ENCODE measurements around the gene OST4.

Gene OST4

DNA sequence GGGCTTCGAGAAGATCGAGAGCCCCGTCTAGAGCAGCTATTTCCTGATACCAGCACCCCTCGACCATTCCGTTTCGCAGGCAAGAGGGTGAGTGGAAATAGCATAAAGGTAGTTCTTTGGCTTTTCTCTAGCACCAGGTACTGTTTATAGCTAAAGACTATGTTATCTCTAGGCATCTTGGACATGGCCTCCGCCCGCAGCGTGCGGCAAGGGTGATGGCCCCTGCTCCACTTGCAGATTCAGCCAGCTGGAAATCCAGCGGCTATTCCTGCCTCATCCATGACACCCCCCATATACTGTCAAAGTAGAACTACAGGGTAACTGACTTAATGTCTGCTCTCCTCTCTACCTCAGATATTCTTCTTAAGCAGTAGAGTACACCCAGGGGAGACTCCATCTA, 16.7 kb downstream of the OST4 start:
- no peak for DNase-seq (ENCODE audit: low read depth)
- TF ChIP-seq, protein P1, sequence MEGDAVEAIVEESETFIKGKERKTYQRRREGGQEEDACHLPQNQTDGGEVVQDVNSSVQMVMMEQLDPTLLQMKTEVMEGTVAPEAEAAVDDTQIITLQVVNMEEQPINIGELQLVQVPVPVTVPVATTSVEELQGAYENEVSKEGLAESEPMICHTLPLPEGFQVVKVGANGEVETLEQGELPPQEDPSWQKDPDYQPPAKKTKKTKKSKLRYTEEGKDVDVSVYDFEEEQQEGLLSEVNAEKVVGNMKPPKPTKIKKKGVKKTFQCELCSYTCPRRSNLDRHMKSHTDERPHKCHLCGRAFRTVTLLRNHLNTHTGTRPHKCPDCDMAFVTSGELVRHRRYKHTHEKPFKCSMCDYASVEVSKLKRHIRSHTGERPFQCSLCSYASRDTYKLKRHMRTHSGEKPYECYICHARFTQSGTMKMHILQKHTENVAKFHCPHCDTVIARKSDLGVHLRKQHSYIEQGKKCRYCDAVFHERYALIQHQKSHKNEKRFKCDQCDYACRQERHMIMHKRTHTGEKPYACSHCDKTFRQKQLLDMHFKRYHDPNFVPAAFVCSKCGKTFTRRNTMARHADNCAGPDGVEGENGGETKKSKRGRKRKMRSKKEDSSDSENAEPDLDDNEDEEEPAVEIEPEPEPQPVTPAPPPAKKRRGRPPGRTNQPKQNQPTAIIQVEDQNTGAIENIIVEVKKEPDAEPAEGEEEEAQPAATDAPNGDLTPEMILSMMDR (conservative IDR thresholded peaks at IDR 0.05; ENCODE audit: low read length), result no peak

DNA sequence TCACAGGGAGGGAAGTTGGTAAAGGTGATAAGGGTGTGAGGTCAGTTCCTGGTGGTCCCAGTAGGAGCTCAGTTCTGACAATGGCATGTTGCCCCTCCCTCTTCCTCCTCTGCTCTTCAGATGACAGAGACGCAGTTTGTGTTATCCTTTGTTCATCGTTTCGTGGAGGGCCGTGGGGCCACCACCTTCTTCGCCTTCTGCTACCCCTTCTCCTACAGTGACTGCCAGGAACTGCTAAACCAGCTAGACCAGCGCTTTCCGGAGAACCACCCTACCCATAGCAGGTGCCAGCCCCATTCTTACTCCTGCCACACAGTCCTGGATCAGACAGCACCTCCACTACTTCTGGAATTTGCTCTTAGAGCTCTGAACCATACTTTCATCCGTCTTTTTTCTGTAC, 17.7 kb downstream of the OST4 start:
- DNase-seq (ENCODE audit: low read depth), result no peak
- TF ChIP-seq, protein P1 (conservative IDR thresholded peaks at IDR 0.05; ENCODE audit: low read length), result no peak
- H3K4me3 ChIP-seq (ENCODE audit: low read length), result no peak overlapping the region

More for the DNA sequence above, 16.7 kb downstream of the OST4 start:
- no peak overlapping the region for H3K4me3 ChIP-seq (ENCODE audit: low read length)

DNA sequence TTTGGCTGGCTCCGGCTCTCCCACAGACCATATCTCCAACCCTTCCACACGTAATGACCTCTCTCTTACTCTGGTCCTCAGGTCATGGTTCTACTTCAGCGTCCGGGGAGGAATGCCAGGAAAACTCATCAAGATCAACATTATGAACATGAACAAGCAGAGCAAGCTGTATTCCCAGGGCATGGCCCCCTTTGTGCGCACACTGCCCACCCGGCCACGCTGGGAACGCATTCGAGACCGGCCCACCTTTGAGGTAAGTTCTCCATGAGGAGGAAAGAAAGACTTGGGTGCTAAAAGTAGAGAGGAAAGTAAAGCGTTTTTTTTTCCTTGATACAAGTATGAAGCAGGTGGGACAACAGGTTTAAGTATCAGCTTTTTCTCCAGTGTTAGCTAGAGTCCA, 18.1 kb downstream of the OST4 start:
- DNase-seq (ENCODE audit: low read depth), result no peak
- TF ChIP-seq, protein P1 (conservative IDR thresholded peaks at IDR 0.05; ENCODE audit: low read length), result no peak
- H3K4me3 ChIP-seq (ENCODE audit: low read length), result no peak overlapping the region

DNA sequence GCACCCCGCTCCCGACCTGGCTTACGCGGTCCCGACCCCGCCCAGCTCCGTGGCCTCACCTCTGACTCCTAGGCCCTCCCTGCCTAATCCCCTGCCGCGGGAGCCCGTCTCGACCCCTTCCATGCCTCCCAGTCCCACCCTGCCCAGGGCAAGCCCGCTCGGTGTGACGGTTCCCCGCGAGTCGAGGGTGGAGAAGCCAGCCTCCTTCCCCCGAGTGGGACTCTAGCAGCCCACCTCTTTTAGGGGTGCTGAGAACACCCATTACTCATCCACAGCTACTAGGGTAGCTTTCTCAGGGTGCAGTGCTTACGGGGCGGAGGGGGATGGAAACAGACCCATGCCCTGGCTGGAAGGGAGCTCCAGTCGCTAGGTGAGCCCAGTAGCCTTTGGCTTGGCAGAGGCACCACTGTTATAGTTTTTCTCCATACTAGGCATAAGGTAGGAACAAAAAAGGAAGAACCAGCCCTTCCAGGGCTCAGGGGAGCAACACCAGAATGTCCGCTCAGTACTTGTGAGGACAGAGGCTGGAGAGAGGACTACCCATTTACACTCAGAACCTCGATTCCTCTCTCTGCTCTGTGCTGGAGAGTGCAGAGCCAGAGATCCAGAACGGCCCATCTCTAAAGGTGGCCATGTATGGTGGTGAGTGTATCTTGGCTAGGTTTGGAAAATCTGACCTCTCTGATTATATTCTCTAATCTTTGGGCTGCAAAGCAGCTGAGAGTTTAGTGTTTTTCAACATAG, 19.4 kb downstream of the OST4 start:
- DNase-seq (ENCODE audit: low read depth), result no peak
- TF ChIP-seq, protein P1 (conservative IDR thresholded peaks at IDR 0.05; ENCODE audit: low read length), result no peak
- peak overlapping the region; percentile 89 for H3K4me3 ChIP-seq (ENCODE audit: low read length)

DNA sequence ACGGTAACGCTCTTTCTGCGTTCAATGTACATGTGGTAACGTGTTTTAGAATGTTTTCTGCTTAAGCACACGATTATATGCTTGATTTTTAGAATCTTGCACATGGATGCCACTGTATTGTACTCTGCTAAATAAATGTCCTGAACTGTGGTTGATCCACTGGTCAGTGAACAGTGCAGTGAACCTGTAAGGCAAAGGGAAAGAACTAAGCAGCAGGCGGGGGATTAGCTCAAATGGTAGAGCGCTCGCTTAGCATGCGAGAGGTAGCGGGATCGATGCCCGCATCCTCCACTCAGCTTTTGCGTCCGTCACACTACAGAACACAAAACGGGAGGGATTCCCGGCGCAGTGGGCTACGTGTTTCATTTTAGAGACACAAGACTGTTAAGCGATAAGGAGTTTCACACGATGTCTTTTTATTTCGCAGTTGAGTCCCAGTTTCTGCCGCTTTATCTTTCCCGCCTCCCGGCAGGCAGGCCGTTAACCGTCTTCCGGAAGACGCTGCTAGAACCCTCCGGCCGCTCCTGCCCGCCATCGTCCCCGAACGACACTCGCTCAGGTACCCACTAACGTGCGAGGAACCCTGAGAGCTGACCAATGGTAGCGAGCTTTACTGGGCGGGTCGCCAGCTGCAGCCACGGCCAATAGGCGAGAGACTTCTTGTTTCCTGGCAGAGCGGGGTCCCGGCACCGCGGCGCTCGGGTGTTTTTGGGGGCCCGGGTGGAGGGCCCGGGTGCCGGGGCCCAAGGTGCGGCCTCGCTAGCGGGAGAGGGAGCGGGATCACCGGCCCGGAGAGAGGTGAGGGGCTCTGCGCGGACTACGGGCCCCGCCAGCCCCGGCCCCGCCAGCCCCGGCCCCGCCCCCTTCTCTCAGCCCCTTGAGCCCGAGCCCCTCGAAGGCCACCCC, 20.2 kb downstream of the OST4 start, which contains the start of gene AGBL5:
TSS of gene AGBL5 (plus strand) at position 673 of the 906 bp plus-strand sequence. CDS start 1,291 bp downstream, outside the sequence.
- TF ChIP-seq, protein P1 (conservative IDR thresholded peaks at IDR 0.05; ENCODE audit: low read length), result no peak
- peak within 1 kb of the TSS; percentile 89 for H3K4me3 ChIP-seq (ENCODE audit: low read length)
- DNase-seq (ENCODE audit: low read depth), result peak; percentile 89

DNA sequence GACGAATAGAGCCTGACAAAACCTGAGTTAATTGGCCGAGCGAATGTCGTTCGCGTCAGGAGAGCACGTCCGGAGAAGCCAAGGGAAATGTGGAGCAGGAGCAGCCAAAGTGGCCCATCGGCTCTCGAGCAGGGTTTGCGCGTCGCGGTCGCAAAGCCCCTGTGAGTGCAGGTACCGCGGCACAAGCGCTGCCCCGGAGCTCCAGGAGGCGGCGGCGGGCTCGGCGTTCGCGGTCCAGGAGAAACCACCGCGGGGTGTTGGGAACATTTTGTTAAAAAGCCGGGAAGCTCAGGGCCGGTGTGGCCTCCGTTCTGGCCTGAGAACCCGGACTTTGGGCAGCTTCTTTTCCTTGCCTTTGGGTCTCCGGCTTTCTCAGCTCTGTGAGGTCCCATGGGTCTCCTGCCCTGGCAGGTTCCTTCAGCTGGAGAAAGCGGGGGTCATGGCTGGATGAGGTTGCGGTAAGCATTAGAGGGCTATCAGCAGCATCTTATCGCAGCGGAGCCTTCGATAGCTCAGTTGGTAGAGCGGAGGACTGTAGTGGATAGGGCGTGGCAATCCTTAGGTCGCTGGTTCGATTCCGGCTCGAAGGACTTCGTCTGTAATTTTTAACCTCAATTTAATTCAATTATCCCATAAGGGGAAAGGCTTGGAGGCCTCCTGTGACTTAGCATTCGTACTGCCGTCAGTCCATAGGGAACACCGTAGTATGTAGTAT, 21.0 kb downstream of the OST4 start:
- H3K4me3 ChIP-seq (ENCODE audit: low read length), result peak overlapping the region; percentile 89
- DNase-seq (ENCODE audit: low read depth), result peak; percentile 97
- TF ChIP-seq, protein P1 (conservative IDR thresholded peaks at IDR 0.05; ENCODE audit: low read length), result peak; percentile 40

Measured in AG10803 (cell line).